ENCODE results near the gene SMKR1. TPM values are rescaled to one million over a fixed set of nuclear protein-coding genes. Genes with fewer than 3 reads are reported as not detected.

The SMKR1 gene
- polyA plus RNA-seq, 3 donors, result not detected

DNA sequence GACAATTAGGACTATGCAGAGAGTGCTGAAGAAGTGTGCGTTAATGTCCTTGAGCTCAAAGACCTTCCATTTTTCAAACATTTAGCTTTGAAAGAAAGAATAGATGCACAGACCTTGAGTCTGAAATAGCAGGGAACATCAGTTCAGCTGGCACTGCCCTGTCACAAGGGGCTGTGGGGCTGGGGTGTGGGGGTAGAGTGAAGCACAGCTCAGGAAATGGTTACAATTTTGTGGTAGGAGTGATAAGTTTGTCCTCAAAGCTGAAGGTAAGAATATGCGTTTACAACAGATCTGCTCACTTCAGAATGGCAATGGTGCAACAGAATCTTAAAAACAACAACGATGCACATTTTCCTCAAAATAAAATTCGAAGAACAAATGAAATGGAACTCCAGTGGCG is 33.6 kb downstream of the SMKR1 start:
- H4K20me1 ChIP-seq (ENCODE audit: insufficient read depth, low read length), result no peaks in the 10 kb centered on the region
- Mint-ChIP-seq H3K4me1 (peaks cover 7% of the 10 kb centered on the region), H3K4me3 (no peak overlapping the region), H3K27me3 (ENCODE audit: low read depth in 3 of 3) (peaks cover 0 to 5% (median 1%) of the 10 kb centered on the region in 3 donors), H3K36me3 (no peaks in the 10 kb centered on the region), H3K27ac (peak overlapping the region in 1 of 7 donors; percentile 46), H3K9me3 (peaks cover 0 to 2% (median 0%) of the 10 kb centered on the region in 7 donors)
- DNase-seq, result no peak
- TF ChIP-seq, protein P1, sequence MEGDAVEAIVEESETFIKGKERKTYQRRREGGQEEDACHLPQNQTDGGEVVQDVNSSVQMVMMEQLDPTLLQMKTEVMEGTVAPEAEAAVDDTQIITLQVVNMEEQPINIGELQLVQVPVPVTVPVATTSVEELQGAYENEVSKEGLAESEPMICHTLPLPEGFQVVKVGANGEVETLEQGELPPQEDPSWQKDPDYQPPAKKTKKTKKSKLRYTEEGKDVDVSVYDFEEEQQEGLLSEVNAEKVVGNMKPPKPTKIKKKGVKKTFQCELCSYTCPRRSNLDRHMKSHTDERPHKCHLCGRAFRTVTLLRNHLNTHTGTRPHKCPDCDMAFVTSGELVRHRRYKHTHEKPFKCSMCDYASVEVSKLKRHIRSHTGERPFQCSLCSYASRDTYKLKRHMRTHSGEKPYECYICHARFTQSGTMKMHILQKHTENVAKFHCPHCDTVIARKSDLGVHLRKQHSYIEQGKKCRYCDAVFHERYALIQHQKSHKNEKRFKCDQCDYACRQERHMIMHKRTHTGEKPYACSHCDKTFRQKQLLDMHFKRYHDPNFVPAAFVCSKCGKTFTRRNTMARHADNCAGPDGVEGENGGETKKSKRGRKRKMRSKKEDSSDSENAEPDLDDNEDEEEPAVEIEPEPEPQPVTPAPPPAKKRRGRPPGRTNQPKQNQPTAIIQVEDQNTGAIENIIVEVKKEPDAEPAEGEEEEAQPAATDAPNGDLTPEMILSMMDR (IDR thresholded peaks at IDR 0.05), result no peak
- no peak overlapping the region for H3K4me2 ChIP-seq (replicated peaks; ENCODE audit: extremely low read depth, low read length, poor library complexity, severe bottlenecking)
- no peaks in the 10 kb centered on the region for H3K36me3 ChIP-seq (replicated peaks in 1 of 2; ENCODE audit: control insufficient read depth in 1 of 2, insufficient read depth in 2 of 2, low read length in 2 of 2)
- H3K4me3 ChIP-seq (replicated peaks in 1 of 3; ENCODE audit: low read depth in 2 of 3, low read length in 3 of 3), result no peak overlapping the region
- no peaks in the 10 kb centered on the region for H3K9me3 ChIP-seq (replicated peaks in 1 of 2; ENCODE audit: control insufficient read depth in 1 of 2, insufficient read depth in 1 of 2, low read length in 2 of 2)
- no peak overlapping the region for H2AFZ ChIP-seq (ENCODE audit: insufficient read depth, low read depth, low read length, poor library complexity, severe bottlenecking)
- H3K79me2 ChIP-seq (ENCODE audit: insufficient read depth, low read length), result no peaks in the 10 kb centered on the region
- H3K9ac ChIP-seq (ENCODE audit: insufficient read depth, low read length, poor library complexity, severe bottlenecking), result no peak overlapping the region
- no peaks in the 10 kb centered on the region for H3K27me3 ChIP-seq (ENCODE audit: control insufficient read depth in 2 of 2, insufficient read depth in 2 of 2, low read length in 2 of 2)
- 74% methylated on average over 3 of the region's 5 CpGs for WGBS (ENCODE audit: insufficient coverage)
- peaks cover 4 to 9% of the 10 kb centered on the region in 2 donors for H3K4me1 ChIP-seq (ENCODE audit: control insufficient read depth in 1 of 2, insufficient read depth in 2 of 2, low read length in 2 of 2)
- H3K27ac ChIP-seq (ENCODE audit: low read depth in 1 of 2, low read length in 2 of 2), result no peak overlapping the region
- intact Hi-C loops (cut with micrococcal nuclease), result no loop called here

DNA sequence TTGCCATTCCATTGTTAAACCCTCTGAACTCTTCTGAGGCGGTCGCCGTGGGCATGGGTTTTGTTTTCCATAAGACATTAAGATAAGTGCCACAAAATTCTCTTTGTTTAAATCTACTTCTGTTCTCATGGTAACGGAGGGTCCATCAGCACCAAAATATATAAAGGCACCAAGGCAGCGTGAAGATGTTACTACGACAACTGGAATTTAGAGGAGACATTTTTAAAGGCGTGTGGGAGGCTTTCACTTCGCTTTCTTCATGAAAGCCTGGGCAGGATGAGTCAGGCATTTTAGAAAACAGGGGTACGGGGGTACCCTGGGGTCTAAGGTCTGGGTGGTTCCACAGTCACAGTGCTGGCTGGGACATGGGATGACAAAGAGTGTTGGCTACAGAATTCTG is 34.0 kb downstream of the SMKR1 start:
- TF ChIP-seq, protein P1 (IDR thresholded peaks at IDR 0.05), result no peak
- H3K4me2 ChIP-seq (replicated peaks; ENCODE audit: extremely low read depth, low read length, poor library complexity, severe bottlenecking), result no peak overlapping the region
- H3K36me3 ChIP-seq (replicated peaks in 1 of 2; ENCODE audit: control insufficient read depth in 1 of 2, insufficient read depth in 2 of 2, low read length in 2 of 2), result no peaks in the 10 kb centered on the region
- no peaks in the 10 kb centered on the region for H3K79me2 ChIP-seq (ENCODE audit: insufficient read depth, low read length)
- DNase-seq, result no peak
- no peak overlapping the region for H3K27ac Mint-ChIP-seq
- H3K9ac ChIP-seq (ENCODE audit: insufficient read depth, low read length, poor library complexity, severe bottlenecking), result no peak overlapping the region
- H3K27me3 Mint-ChIP-seq (ENCODE audit: low read depth in 3 of 3), result peaks cover 0 to 5% (median 0%) of the 10 kb centered on the region in 3 donors
- intact Hi-C loops (cut with micrococcal nuclease), result no loop called here
- H3K4me1 ChIP-seq (ENCODE audit: control insufficient read depth in 1 of 2, insufficient read depth in 2 of 2, low read length in 2 of 2), result peaks cover 4 to 9% of the 10 kb centered on the region in 2 donors
- no peaks in the 10 kb centered on the region for H3K9me3 ChIP-seq (replicated peaks in 1 of 2; ENCODE audit: control insufficient read depth in 1 of 2, insufficient read depth in 1 of 2, low read length in 2 of 2)
- no peak overlapping the region for H2AFZ ChIP-seq (ENCODE audit: insufficient read depth, low read depth, low read length, poor library complexity, severe bottlenecking)
- H3K4me3 Mint-ChIP-seq, result no peak overlapping the region
- WGBS (ENCODE audit: insufficient coverage), result 89% methylated on average over 7 of the region's 9 CpGs
- no peaks in the 10 kb centered on the region for H3K27me3 ChIP-seq (ENCODE audit: control insufficient read depth in 2 of 2, insufficient read depth in 2 of 2, low read length in 2 of 2)
- H3K36me3 Mint-ChIP-seq, result no peaks in the 10 kb centered on the region
- H3K4me3 ChIP-seq (replicated peaks in 1 of 3; ENCODE audit: low read depth in 2 of 3, low read length in 3 of 3), result no peak overlapping the region
- H4K20me1 ChIP-seq (ENCODE audit: insufficient read depth, low read length), result no peaks in the 10 kb centered on the region
- H3K9me3 Mint-ChIP-seq, result peaks cover 0 to 2% (median 0%) of the 10 kb centered on the region in 7 donors
- H3K27ac ChIP-seq (ENCODE audit: low read depth in 1 of 2, low read length in 2 of 2), result no peak overlapping the region
- peaks cover 7% of the 10 kb centered on the region for H3K4me1 Mint-ChIP-seq
